H1 (cell line): ENCODE measurements around the gene MADD. TPM values are rescaled to one million over a fixed set of nuclear protein-coding genes. Genes with fewer than 3 reads are reported as not detected.

ENCODE experiments used
- EP300 ChIP-seq, 2 experiments: IDR thresholded peaks; 1 replicate in 1 of 2; 2 replicates in 1 of 2; pipeline ENCODE4 v1.6.1; 2011 to 2012; ENCODE audit warnings: low read depth in 2 of 2, low read length in 2 of 2, mild to moderate bottlenecking in 2 of 2, borderline replicate concordance in 1 of 2, inconsistent platforms in 1 of 2, moderate library complexity in 1 of 2
- POU5F1 ChIP-seq: IDR thresholded peaks from 2 replicates; pipeline ENCODE4 v1.6.1; 2011; ENCODE audit warnings: low read depth, mild to moderate bottlenecking, low read length, moderate library complexity
- SIRT6 ChIP-seq: IDR thresholded peaks from one replicate; pipeline ENCODE4 v1.7.1; 2012; ENCODE audit warnings: low read length, inconsistent platforms
- SIX5 ChIP-seq: IDR thresholded peaks from 2 replicates; pipeline ENCODE4 v1.6.1; 2011; ENCODE audit warnings: mild to moderate bottlenecking, low read depth, low read length
- TAF1 ChIP-seq: IDR thresholded peaks from 2 replicates; pipeline ENCODE4 v1.6.1; 2011; ENCODE audit warnings: mild to moderate bottlenecking, low read depth, low read length
- polyA plus RNA-seq, 7 experiments: library from polyadenylated mRNA; depleted of rRNA in 3 of 7; stranded (reverse) in 5 of 7; unstranded in 2 of 7; fragments of >200 nt in 5 of 7; fragments of 200-250 nt in 2 of 7; gene quantifications; 1 replicate in 5 of 7; 2 replicates in 1 of 7; 4 replicates in 1 of 7; pipeline versions ENCODE4 v1.2.1 to v1.2.3, GENCODE V29; 2011 to 2013; ENCODE audit warnings: missing spikeins in 2 of 7, mixed read lengths in 2 of 7
- total RNA-seq: library from RNA; stranded (reverse); fragmentation: NEBNext Ultra II Directional; extraction: Animal tissue kit (Norgen Biotek cat#: 25700); gene quantifications from 2 replicates; pipeline ENCODE4 v1.2.1, GENCODE V29; 2021

Gene MADD
- total and polyA plus RNA-seq, 2 of the 8 experiments (the other 6 are each of a cell fraction or from before 2014, with no cell fraction given), result 32.5 to 45.4 TPM

DNA sequence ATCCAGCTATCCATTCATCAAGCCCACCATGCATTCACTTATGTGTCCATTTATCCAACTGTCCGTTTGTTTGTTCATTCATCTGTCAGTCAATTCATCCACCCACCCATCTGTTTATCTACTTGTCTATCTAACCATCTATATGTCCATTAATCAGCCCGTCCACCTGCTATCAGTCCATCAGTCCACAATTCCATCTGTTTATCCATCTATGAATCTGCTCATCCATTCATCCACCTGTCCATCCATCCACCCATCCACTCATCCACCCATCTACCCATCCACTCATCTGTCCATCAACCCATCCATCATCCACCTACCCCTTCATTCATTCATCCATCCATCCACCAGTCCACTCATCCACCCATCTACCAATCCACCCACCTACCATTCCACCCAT lies 109.4 kb downstream of the MADD start (continued):
- TF ChIP-seq EP300 (IDR thresholded peaks at IDR 0.05; ENCODE audit: borderline replicate concordance in 1 of 2, low read depth in 2 of 2, low read length in 2 of 2), result no peak
- no peak for TF ChIP-seq SIX5
- TF ChIP-seq POU5F1, result no peak
- no peak for TF ChIP-seq TAF1
- no peak for TF ChIP-seq SIRT6

Other genes with a start within 250 kb of the MADD start
- gene ARFGAP2, start 93.3 kb upstream of the MADD start, total RNA-seq, result 50.0 and 50.2 TPM in 2 replicates
- gene ARFGAP2, start 93.3 kb upstream of the MADD start, polyA plus RNA-seq (2011; rRNA removed), result 64.0 and 107 TPM in 2 replicates
- 47.2 and 59.3 TPM in 2 replicates for gene PACSIN3, start 83.7 kb upstream of the MADD start, total RNA-seq
- 23.8 and 40.4 TPM in 2 replicates for gene PACSIN3, start 83.7 kb upstream of the MADD start, polyA plus RNA-seq (2011; rRNA removed)
- 65.2 and 70.7 TPM in 2 replicates for gene DDB2, start 55.2 kb upstream of the MADD start, total RNA-seq
- gene DDB2, start 55.2 kb upstream of the MADD start, polyA plus RNA-seq (2011; rRNA removed), result 97.2 and 112 TPM in 2 replicates
- 17.8 and 18.9 TPM in 2 replicates for gene ACP2, start 21.3 kb upstream of the MADD start, total RNA-seq
- 19.8 and 24.4 TPM in 2 replicates for gene ACP2, start 21.3 kb upstream of the MADD start, polyA plus RNA-seq (2011; rRNA removed)
- 19.9 and 21.2 TPM in 2 replicates for gene NR1H3, start 12.1 kb upstream of the MADD start, total RNA-seq
- gene NR1H3, start 12.1 kb upstream of the MADD start, polyA plus RNA-seq (2011; rRNA removed), result 42.1 and 51.5 TPM in 2 replicates
- not detected in 2 replicates for gene MYBPC3, start 82.6 kb downstream of the MADD start, total RNA-seq
- gene MYBPC3, start 82.6 kb downstream of the MADD start, polyA plus RNA-seq (2011; rRNA removed), result 0.02 and 0.05 TPM in 2 replicates
- gene SPI1, start 108.4 kb downstream of the MADD start, total RNA-seq, result not detected in 2 replicates
- 0.12 and 0.28 TPM in 2 replicates for gene SPI1, start 108.4 kb downstream of the MADD start, polyA plus RNA-seq (2011; rRNA removed)
- gene SLC39A13, start 138.5 kb downstream of the MADD start, total RNA-seq, result 20.9 and 23.2 TPM in 2 replicates
- gene SLC39A13, start 138.5 kb downstream of the MADD start, polyA plus RNA-seq (2011; rRNA removed), result 30.0 and 42.9 TPM in 2 replicates
- 159 and 160 TPM in 2 replicates for gene PSMC3, start 156.3 kb downstream of the MADD start, total RNA-seq
- gene PSMC3, start 156.3 kb downstream of the MADD start, polyA plus RNA-seq (2011; rRNA removed), result 105 and 114 TPM in 2 replicates
- 0.34 TPM in 1 of 2 replicates, not detected in the other for gene RAPSN, start 179.0 kb downstream of the MADD start, total RNA-seq
- gene RAPSN, start 179.0 kb downstream of the MADD start, polyA plus RNA-seq (2011; rRNA removed), result 0.05 and 0.06 TPM in 2 replicates